UCSD-AML1 (cell line): ENCODE results near the gene ARVCF.
A peak's percentile ranks its signal among the peaks of the same experiment; 100 is the strongest.

Experiments
- DNase-seq: peaks from one replicate; lab custom pipeline; 2025; ENCODE audit not compliant: unreplicated experiment; lab: John Stamatoyannopoulos, UW

The ARVCF gene

GRCh38 chr22:20031732-20032406, 15.2 kb upstream of the ARVCF start:
- no peak for DNase-seq

GRCh38 chr22:20029550-20030225, 13.1 kb upstream of the ARVCF start:
- DNase-seq, result no peak

GRCh38 chr22:20028855-20029549, 12.4 kb upstream of the ARVCF start:
- no peak for DNase-seq

GRCh38 chr22:20027966-20028854, 11.6 kb upstream of the ARVCF start:
- DNase-seq, result no peak

DNA sequence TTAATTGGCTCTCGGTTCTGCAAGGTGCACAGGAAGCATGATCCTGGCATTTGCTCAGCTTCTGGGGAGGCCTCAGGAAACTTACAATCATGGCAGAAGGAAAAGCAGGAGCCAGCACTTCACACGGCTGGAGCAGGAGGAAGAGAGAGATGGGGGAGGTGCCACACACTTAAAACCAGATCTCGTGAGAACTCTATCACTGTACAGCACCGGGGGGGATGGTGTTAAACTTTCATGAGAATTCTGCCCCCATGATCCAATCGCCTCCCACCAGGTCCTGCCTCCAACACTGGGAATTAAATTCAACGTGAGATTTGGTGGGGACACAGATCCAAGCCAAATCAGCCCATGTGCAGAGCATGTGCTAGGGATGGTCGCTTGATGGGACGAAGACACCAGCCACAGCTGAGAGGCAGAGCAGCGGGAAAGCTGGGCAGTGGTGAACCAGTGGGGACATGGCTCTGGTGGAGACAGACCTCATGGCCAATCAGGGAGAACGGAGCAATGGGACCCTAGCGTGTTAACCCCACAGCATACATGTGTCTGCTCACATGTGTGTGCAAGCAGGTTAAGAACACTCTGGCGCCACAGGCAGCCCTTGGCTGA, 10.5 kb upstream of the ARVCF start:
- DNase-seq, result no peak

- no peak for DNase-seq
Measured at GRCh38 chr22:20026204-20026908, 9.7 kb upstream of the ARVCF start.

- DNase-seq, result no peak
Measured at GRCh38 chr22:20025401-20026203, 9.0 kb upstream of the ARVCF start.

- DNase-seq, result no peak
Measured at GRCh38 chr22:20024650-20025397, 8.2 kb upstream of the ARVCF start.

DNA sequence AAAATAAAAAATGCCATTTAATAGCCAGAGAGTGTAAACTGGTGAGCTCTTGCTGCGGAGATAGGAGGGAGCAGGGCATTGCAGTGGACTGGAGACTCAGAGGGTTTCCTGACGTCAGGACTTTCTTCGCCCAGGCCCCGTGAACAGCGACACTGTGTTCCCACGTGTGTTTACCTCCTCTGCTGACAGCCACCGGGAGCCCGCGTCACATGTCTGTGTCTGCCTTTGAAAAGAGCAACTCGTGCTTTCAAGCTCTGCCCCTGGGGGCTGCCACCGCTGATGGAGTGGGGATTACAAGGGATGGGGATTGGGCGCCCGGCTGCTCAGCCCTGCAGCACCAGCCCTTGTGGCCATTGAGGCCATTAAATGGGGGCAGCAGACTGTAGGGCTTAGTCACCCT, 7.6 kb upstream of the ARVCF start:
- DNase-seq, result no peak

DNA sequence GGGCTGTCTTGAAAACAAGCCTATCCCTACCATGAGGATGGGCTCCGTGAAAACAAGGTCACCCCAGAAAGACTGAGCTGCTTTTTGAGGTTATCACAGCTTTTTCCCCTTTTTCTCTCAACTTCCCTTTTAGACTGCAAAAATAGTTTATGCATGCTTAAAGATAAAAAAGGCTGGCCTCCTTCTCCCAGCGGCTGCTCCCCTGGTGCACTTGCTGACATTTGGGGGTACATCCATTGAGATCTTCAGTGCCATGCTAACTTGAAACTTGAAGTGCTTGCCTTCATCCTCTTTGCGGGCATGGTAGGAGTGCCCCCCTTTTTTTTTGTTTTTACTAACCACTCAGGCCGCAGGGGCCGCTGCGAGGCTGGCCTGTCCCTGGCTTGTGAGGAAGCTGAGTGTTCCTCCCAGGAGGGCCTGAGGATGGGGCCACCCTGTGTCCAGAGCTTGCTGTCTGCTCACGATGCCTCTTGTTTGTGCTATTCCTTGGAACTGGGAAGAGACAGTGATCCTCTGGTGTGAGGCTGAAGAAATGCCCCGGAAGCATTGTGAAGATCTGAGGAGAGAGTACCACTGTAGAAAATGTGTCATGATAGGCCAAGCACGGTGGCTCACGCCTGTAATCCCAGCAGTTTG, 6.5 kb upstream of the ARVCF start:
- no peak for DNase-seq

GRCh38 chr22:20022231-20022977, 5.8 kb upstream of the ARVCF start:
- no peak for DNase-seq

DNA sequence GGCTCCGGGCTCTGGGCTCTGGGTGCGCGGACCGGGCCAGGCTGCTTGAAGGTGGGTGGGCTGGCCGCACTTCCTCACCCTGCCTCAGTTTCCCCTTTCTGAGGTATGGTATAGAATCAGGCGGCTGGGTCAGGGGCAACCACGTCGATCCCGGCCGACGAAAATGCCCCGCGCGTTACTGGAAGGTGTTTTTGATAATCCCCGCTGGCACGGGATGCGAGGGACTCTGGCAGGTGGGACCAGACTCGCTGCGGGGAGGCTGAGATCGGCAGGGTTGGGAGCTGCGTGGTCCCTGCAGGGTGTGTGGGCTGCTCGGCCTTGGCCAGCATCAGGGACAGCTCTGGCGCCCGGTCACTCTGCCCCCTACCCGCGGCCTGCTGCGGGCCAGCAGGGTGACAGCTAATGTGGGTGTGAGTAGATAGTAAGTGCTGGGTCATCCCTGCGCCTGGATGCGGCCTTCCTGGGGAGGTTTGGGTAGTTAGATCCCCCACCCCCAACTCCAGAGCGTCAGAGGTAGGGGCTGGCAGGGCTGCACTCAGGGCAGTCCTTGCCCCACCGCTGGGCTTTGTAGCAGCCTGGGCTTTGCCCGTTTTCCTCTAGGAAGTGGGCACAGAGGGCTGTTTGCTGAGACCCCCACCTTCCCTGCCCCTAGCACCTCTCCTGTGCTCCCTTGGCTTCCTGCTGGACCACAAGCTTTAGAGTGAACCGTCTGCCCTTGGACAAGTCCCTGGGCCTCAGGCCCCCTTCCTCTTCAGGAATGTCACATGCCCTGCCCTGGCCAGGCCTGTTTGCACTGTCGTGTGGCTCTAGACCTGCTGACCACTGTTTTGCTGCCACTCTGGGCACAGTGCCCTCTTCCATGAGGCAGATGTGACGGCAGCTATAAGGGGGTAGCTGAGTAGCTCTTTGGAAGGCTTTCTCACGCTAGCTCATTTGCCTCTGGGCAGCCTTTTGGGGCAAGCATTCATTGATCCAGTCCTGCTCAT, 4.9 kb upstream of the ARVCF start:
- no peak for DNase-seq

GRCh38 chr22:20020533-20021195, 4.0 kb upstream of the ARVCF start, which contains the start of gene TANGO2:
TSS of gene TANGO2 (plus strand) at chr22:20021110. CDS start at chr22:20036799, 15,689 bp downstream.
- DNase-seq, result peak; percentile 96

GRCh38 chr22:20019661-20020532, 3.3 kb upstream of the ARVCF start:
- DNase-seq, result no peak

DNA sequence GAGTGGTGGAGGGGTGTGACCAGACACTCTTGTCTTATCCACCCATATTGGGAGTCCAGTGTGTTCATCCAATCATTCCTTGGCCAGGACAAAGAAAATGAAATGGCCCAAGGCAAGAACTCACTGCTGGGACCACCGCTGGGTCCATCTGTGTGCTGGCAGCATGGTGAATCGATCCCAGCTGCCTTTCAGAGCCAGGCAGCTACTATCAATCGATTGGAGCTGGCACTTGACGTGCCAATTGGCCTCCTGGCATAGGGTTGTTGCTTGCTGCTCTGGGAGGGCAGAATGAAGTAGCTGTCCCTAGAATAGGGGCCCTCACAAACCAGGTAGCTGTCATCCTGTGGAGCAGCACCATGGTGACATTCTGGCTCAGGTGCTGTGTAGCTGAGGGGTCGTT, 1.4 kb upstream of the ARVCF start:
- DNase-seq, result no peak
